ENCODE results near the gene AR.

The AR gene

GRCh38 chrX:67732864-67733263, 189.0 kb downstream of the AR start:
- DNase-seq = no peak

- DNase-seq = no peak
These were observed 190.4 kb downstream of the AR start for GRCh38 chrX:67734111-67734753.

- DNase-seq = no peak
These were observed 205.7 kb downstream of the AR start for GRCh38 chrX:67749536-67749935.

- no peak for DNase-seq
These were observed 206.9 kb downstream of the AR start for GRCh38 chrX:67750694-67751093.

- DNase-seq = no peak
These were observed 215.2 kb downstream of the AR start for GRCh38 chrX:67759018-67759417.

GRCh38 chrX:67777148-67777547, 233.3 kb downstream of the AR start:
- DNase-seq = no peak

- no peak for DNase-seq
These were observed 235.3 kb downstream of the AR start for GRCh38 chrX:67779099-67779498.

Measured in NCI-H524 treated with DMSO at 0.1 percent for 48 hours (cell line).